Liver (tissue), 9 donors: ENCODE results near the gene MBNL2. TPM values are rescaled to one million over a fixed set of nuclear protein-coding genes. Genes with fewer than 3 reads are reported as not detected.

Experiments used
- DNase-seq: peaks from one replicate; pipeline ENCODE4 v3.0.0-alpha.2; 2017; ENCODE audit warnings: low spot score
- H3K27ac ChIP-seq, 2 donors: one replicate each; pipeline ENCODE4 v1.7.0; 2013; ENCODE audit warnings: inconsistent platforms in 2 of 2, low read length in 2 of 2, control low read depth in 1 of 2, low read depth in 1 of 2, mild to moderate bottlenecking in 1 of 2
- H3K27me3 ChIP-seq, 4 donors: one replicate each; pipeline versions ENCODE4 v1.6.1 to v1.7.0; 2013; ENCODE audit warnings: low read length in 3 of 4, inconsistent platforms in 1 of 4, mild to moderate bottlenecking in 1 of 4, moderate library complexity in 1 of 4; ENCODE audit not compliant: control insufficient read depth in 4 of 4, insufficient read depth in 4 of 4
- H3K36me3 ChIP-seq, 4 donors: one replicate each; pipeline versions ENCODE4 v1.6.1 to v1.7.0; 2013; ENCODE audit warnings: low read length in 3 of 4, mild to moderate bottlenecking in 3 of 4, low read depth in 1 of 4, moderate library complexity in 1 of 4; ENCODE audit not compliant: control insufficient read depth in 4 of 4, insufficient read depth in 3 of 4
- H3K4me1 ChIP-seq, 4 donors: one replicate each; pipeline versions ENCODE4 v1.6.1 to v1.7.0; 2013; ENCODE audit warnings: low read length in 3 of 4, mild to moderate bottlenecking in 3 of 4, moderate library complexity in 1 of 4; ENCODE audit not compliant: control insufficient read depth in 4 of 4, insufficient read depth in 4 of 4
- H3K4me3 ChIP-seq, 3 donors: one replicate each; pipeline versions ENCODE4 v1.6.1 to v1.7.0; 2013; ENCODE audit warnings: low read length in 3 of 3, control low read depth in 1 of 3, low read depth in 1 of 3, mild to moderate bottlenecking in 1 of 3
- H3K9ac ChIP-seq, 2 donors: one replicate each; pipeline ENCODE4 v1.7.0; 2013; ENCODE audit warnings: low read length in 2 of 2, mild to moderate bottlenecking in 2 of 2, moderate library complexity in 2 of 2, control low read depth in 1 of 2, low read depth in 1 of 2
- H3K9me3 ChIP-seq, 4 donors: one replicate each; pipeline versions ENCODE4 v1.6.1 to v1.7.0; 2013; ENCODE audit warnings: low read length in 3 of 4; ENCODE audit not compliant: control insufficient read depth in 4 of 4
- ATF3 ChIP-seq: IDR thresholded peaks from 2 replicates; pipeline ENCODE4 v1.6.1; 2016; ENCODE audit warnings: antibody characterized with exemption
- EGR1 ChIP-seq, 2 donors: IDR thresholded peaks; 2 replicates each; pipeline ENCODE4 v1.6.1; 2016 to 2018; ENCODE audit warnings: antibody characterized with exemption in 2 of 2, low read depth in 2 of 2
- FOXA1 ChIP-seq: IDR thresholded peaks from 2 replicates; pipeline ENCODE4 v1.6.1; 2016; ENCODE audit warnings: antibody characterized with exemption
- FOXA2 ChIP-seq: IDR thresholded peaks from 2 replicates; pipeline ENCODE4 v1.6.1; 2016; ENCODE audit warnings: antibody characterized with exemption
- GABPA ChIP-seq, 2 donors: IDR thresholded peaks in 1 of 2; conservative IDR thresholded peaks in 1 of 2; 2 replicates each; pipeline ENCODE4 v1.6.1; 2016; ENCODE audit warnings: antibody characterized with exemption in 2 of 2, mild to moderate bottlenecking in 1 of 2, moderate library complexity in 1 of 2
- MAX ChIP-seq: IDR thresholded peaks from 2 replicates; pipeline ENCODE4 v1.6.1; 2016; ENCODE audit warnings: antibody characterized with exemption
- NR2F2 ChIP-seq: IDR thresholded peaks from 2 replicates; pipeline ENCODE4 v1.6.1; 2016; ENCODE audit warnings: antibody characterized with exemption
- RAD21 ChIP-seq, 2 donors: IDR thresholded peaks; 2 replicates each; pipeline ENCODE4 v1.6.1; 2016; ENCODE audit warnings: antibody characterized with exemption in 2 of 2, mild to moderate bottlenecking in 2 of 2
- REST ChIP-seq: IDR thresholded peaks from 2 replicates; pipeline ENCODE4 v1.6.1; 2016; ENCODE audit warnings: antibody characterized with exemption, mild to moderate bottlenecking
- RXRA ChIP-seq, 2 donors: IDR thresholded peaks; 2 replicates each; pipeline ENCODE4 v1.6.1; 2017 to 2018; ENCODE audit warnings: antibody characterized with exemption in 2 of 2, mild to moderate bottlenecking in 1 of 2
- SP1 ChIP-seq: IDR thresholded peaks from 2 replicates; pipeline ENCODE4 v1.6.1; 2018; ENCODE audit warnings: antibody characterized with exemption, mild to moderate bottlenecking
- TAF1 ChIP-seq: conservative IDR thresholded peaks from 2 replicates; pipeline ENCODE4 v1.6.1; 2016; ENCODE audit warnings: antibody characterized with exemption, mild to moderate bottlenecking
- ZBTB33 ChIP-seq: IDR thresholded peaks from 2 replicates; pipeline ENCODE4 v1.6.1; 2016; ENCODE audit warnings: antibody characterized with exemption
- WGBS: extraction: QIAGEN DNeasy Blood & Tissue Kit; methylation state at CpG from one replicate; pipeline ENCODE4 v1.1.7; 2013; 5-methylcytosine and 5-hydroxymethylcytosine counted together
- polyA plus RNA-seq, 2 donors: library from polyadenylated mRNA; stranded (reverse) in 1 of 2; unstranded in 1 of 2; fragments of 200-250 nt in 1 of 2; fragments of >200 nt in 1 of 2; fragmentation: Nextera tagmentation in 1 of 2; extraction: Ambion mirVana in 1 of 2; gene quantifications; one replicate each; pipeline versions ENCODE4 v1.2.1 to v1.2.3, GENCODE V29; 2013 to 2015
- total RNA-seq, 2 donors: library from RNA; depleted of rRNA; stranded (reverse); fragments of >200 nt; gene quantifications; one replicate each; pipeline ENCODE4 v1.2.3, GENCODE V29; 2014
- donor health status: healthy.
- donor health status: healthy.
- donor health status: healthy.
- donor health status: healthy.
- donor health status: healthy.

Gene MBNL2
- total and polyA plus RNA-seq, 4 donors: 16.0 to 49.6 (median 36.8) TPM

GRCh38 chr13:97313551-97314260, 91.6 kb downstream of the MBNL2 start (continued):
- TF ChIP-seq ZBTB33: no peak
- TF ChIP-seq TAF1: no peak
- no peak for TF ChIP-seq EGR1 (IDR thresholded peaks at IDR 0.05; ENCODE audit: low read depth in 2 of 2)

GRCh38 chr13:97316390-97316789, 94.3 kb downstream of the MBNL2 start:
- DNase-seq: no peak
- no peak overlapping the region for H3K9ac ChIP-seq
- no peak overlapping the region for H3K4me3 ChIP-seq
- H3K9me3 ChIP-seq: no peaks in the 10 kb centered on the region
- 66% methylated on average over 2 of the region's 2 CpGs for WGBS
- no peak for TF ChIP-seq RAD21 (IDR thresholded peaks at IDR 0.05)
- no peak for TF ChIP-seq REST
- TF ChIP-seq EGR1 (IDR thresholded peaks at IDR 0.05; ENCODE audit: low read depth in 2 of 2): no peak
- TF ChIP-seq FOXA1: no peak
- no peak for TF ChIP-seq NR2F2
- H3K27me3 ChIP-seq: no peaks in the 10 kb centered on the region
- H3K27ac ChIP-seq: no peak overlapping the region
- H3K36me3 ChIP-seq: peaks cover 0 to 5% (median 0%) of the 10 kb centered on the region in 4 donors
- H3K4me1 ChIP-seq: peaks cover 0 to 15% (median 0%) of the 10 kb centered on the region in 4 donors

GRCh38 chr13:97317933-97318332, 95.8 kb downstream of the MBNL2 start:
- Histone ChIP-seq H3K36me3 (peaks cover 0 to 5% (median 0%) of the 10 kb centered on the region in 4 donors), H3K9ac (no peak overlapping the region), H3K4me1 (peaks cover 0 to 18% (median 2%) of the 10 kb centered on the region in 4 donors), H3K4me3 (no peak overlapping the region), H3K27me3 (no peaks in the 10 kb centered on the region), H3K9me3 (no peaks in the 10 kb centered on the region), H3K27ac (no peak overlapping the region)
- TF ChIP-seq FOXA2: no peak
- WGBS: 86% methylated on average over 1 of the region's 1 CpG
- no peak for DNase-seq

- Histone ChIP-seq H3K27ac (no peak overlapping the region), H3K27me3 (no peaks in the 10 kb centered on the region), H3K36me3 (peaks cover 0 to 5% (median 0%) of the 10 kb centered on the region in 4 donors), H3K4me1 (peaks cover 0 to 17% (median 2%) of the 10 kb centered on the region in 4 donors), H3K4me3 (no peak overlapping the region), H3K9me3 (no peaks in the 10 kb centered on the region), H3K9ac (no peak overlapping the region)
- no peak for DNase-seq
- 94% methylated on average over 2 of the region's 2 CpGs for WGBS
- no peak for TF ChIP-seq RXRA (IDR thresholded peaks at IDR 0.05)
- no peak for TF ChIP-seq RAD21 (IDR thresholded peaks at IDR 0.05)
- no peak for TF ChIP-seq NR2F2
- no peak for TF ChIP-seq ATF3
- TF ChIP-seq FOXA2: no peak
- TF ChIP-seq MAX: no peak
- TF ChIP-seq GABPA (IDR thresholded peaks at IDR 0.05 in 1 of 2, conservative IDR thresholded peaks at IDR 0.05 in 1 of 2): no peak
- TF ChIP-seq FOXA1: no peak
- TF ChIP-seq SP1: no peak
Measured at GRCh38 chr13:97318532-97318931, 96.4 kb downstream of the MBNL2 start.
